HG03139 (cell line): ENCODE results near the gene GYS2.
A peak's percentile ranks its signal among the peaks of the same experiment; 100 is the strongest.

ENCODE experiments used
- ATAC-seq: cut with Tn5 transposase; IDR thresholded peaks from one replicate; pipeline ENCODE4 v1.9.1; 2021; ENCODE audit not compliant: unreplicated experiment

Gene GYS2

GRCh38 chr12:21518451-21518850, 86.2 kb downstream of the GYS2 start:
- ATAC-seq = no peak

GRCh38 chr12:21516281-21516680, 88.4 kb downstream of the GYS2 start:
- ATAC-seq = no peak

GRCh38 chr12:21509768-21510167, 94.9 kb downstream of the GYS2 start:
- peak; percentile 84 for ATAC-seq

- no peak for ATAC-seq
Observed at GRCh38 chr12:21507849-21508248, 96.8 kb downstream of the GYS2 start.

GRCh38 chr12:21505888-21506287, 98.8 kb downstream of the GYS2 start:
- no peak for ATAC-seq

- ATAC-seq = no peak
Observed at GRCh38 chr12:21502872-21503271, 101.8 kb downstream of the GYS2 start.

- peak; percentile 1 for ATAC-seq
Observed at GRCh38 chr12:21502164-21502496, 102.5 kb downstream of the GYS2 start.

GRCh38 chr12:21501258-21502163, 103.1 kb downstream of the GYS2 start, which contains the start of the genes GOLT1B and RECQL:
TSS of gene GOLT1B (plus strand) at chr12:21501789. CDS start at chr12:21501924, 135 bp downstream.
TSS of gene RECQL (minus strand) at chr12:21501635. CDS start at chr12:21499570, 2,065 bp downstream.
- ATAC-seq = peak; percentile 99

- ATAC-seq = peak; percentile 0
Observed at GRCh38 chr12:21500786-21501257, 103.8 kb downstream of the GYS2 start.

- no peak for ATAC-seq
Observed at GRCh38 chr12:21499765-21500164, 104.9 kb downstream of the GYS2 start.
